Measurements from ENCODE around the gene FAM118B.

The FAM118B gene

GRCh38 chr11:126211236-126212088 lies at the start of gene FAM118B, which contains the start of gene RPUSD4:
FAM118B (plus strand) TSS chr11:126211782; CDS start chr11:126235002, 23,220 bp downstream.
RPUSD4 (minus strand) TSS chr11:126211650; CDS start chr11:126211638, 12 bp downstream.
- Mint-ChIP-seq H3K9me3 (no peaks in the 10 kb centered on the region), H3K27me3 (no peaks in the 10 kb centered on the region), H3K4me3 (peak within 1 kb of the TSS; percentile 94), H3K36me3 (ENCODE audit: low read depth) (peaks cover 33% of the 10 kb centered on the region), H3K27ac (peak within 1 kb of the TSS; percentile 94), H3K4me1 (ENCODE audit: low read depth) (peaks cover 60% of the 10 kb centered on the region)

GRCh38 chr11:126162306-126163030 lies 49.1 kb upstream of the FAM118B start:
- Mint-ChIP-seq H3K4me1 (ENCODE audit: low read depth) (no peaks in the 10 kb centered on the region), H3K9me3 (no peaks in the 10 kb centered on the region), H3K27me3 (no peaks in the 10 kb centered on the region), H3K4me3 (no peak overlapping the region), H3K36me3 (ENCODE audit: low read depth) (no peaks in the 10 kb centered on the region), H3K27ac (no peak overlapping the region)

GRCh38 chr11:126163074-126163700 lies 48.4 kb upstream of the FAM118B start:
- Mint-ChIP-seq H3K9me3 (no peaks in the 10 kb centered on the region), H3K4me3 (no peak overlapping the region), H3K27ac (no peak overlapping the region), H3K4me1 (ENCODE audit: low read depth) (no peaks in the 10 kb centered on the region), H3K27me3 (no peaks in the 10 kb centered on the region), H3K36me3 (ENCODE audit: low read depth) (no peaks in the 10 kb centered on the region)

DNA sequence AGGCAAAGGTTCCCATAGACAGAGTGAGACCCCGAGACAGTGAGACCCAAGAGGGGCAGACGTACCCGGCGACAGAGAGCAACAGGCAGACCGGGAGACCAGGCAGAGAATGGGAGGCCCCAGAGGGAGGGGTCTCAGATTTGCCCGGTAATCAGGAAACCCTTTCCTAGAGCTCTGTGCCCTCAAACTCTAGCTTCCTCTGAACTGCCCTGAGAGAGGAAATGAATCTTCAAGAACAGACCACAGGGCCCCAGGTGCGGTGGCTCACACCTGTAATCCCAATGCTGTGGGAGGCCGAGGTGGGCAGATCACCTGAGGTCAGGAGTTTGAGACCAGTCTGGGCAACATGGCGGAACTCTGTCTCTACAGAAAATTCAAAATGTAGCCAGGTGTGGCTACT lies 47.8 kb upstream of the FAM118B start:
- Mint-ChIP-seq H3K27ac (no peak overlapping the region), H3K9me3 (no peaks in the 10 kb centered on the region), H3K4me3 (no peak overlapping the region), H3K4me1 (ENCODE audit: low read depth) (no peaks in the 10 kb centered on the region), H3K36me3 (ENCODE audit: low read depth) (no peaks in the 10 kb centered on the region), H3K27me3 (no peaks in the 10 kb centered on the region)

DNA sequence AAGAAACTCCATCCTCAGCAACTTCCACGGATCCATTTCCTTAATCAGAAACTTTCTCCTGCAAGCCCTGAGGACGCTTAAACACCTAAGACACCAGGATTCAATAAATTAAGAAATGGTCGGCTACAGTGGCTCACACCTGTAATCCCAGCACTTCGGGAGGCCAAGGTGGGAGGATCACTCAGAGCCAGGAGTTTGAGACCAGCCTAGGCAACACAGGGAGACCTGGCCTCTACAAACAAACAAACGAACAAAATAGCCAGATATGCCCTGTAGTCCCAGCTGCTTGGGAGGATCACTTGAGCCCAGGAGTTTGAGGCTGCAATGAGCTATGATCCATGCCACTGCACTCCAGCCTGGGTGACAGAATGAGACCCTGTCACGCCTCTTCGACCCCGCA lies 46.8 kb upstream of the FAM118B start:
- no peaks in the 10 kb centered on the region for H3K36me3 Mint-ChIP-seq (ENCODE audit: low read depth)
- no peaks in the 10 kb centered on the region for H3K27me3 Mint-ChIP-seq
- H3K9me3 Mint-ChIP-seq: no peaks in the 10 kb centered on the region
- no peak overlapping the region for H3K27ac Mint-ChIP-seq
- no peaks in the 10 kb centered on the region for H3K4me1 Mint-ChIP-seq (ENCODE audit: low read depth)
- no peak overlapping the region for H3K4me3 Mint-ChIP-seq

DNA sequence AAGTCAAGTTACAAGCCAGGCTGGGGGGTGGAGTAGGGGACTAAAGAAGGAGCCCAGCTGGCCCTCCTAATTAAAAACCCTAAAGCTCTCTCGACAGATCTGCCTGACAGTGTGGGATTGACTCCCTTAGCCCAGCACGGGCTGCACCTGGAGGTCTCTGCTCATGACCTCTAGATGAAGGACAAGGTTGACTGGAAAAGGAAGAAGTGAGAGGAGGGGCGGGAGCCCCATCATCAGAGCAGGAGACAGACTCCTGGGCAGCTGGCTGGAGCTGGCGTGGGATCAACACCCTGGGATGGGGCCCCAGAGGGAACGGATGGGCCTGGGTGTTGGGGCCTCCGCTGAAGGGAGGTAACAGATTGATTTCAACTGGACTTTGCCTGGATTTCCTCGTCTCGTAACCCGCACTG lies 46.3 kb upstream of the FAM118B start:
- Mint-ChIP-seq H3K4me1 (ENCODE audit: low read depth) (no peaks in the 10 kb centered on the region), H3K9me3 (no peaks in the 10 kb centered on the region), H3K4me3 (no peak overlapping the region), H3K27ac (no peak overlapping the region), H3K27me3 (no peaks in the 10 kb centered on the region), H3K36me3 (ENCODE audit: low read depth) (no peaks in the 10 kb centered on the region)

GRCh38 chr11:126165757-126166156 lies 45.8 kb upstream of the FAM118B start:
- H3K36me3 Mint-ChIP-seq (ENCODE audit: low read depth): no peaks in the 10 kb centered on the region
- no peaks in the 10 kb centered on the region for H3K4me1 Mint-ChIP-seq (ENCODE audit: low read depth)
- no peak overlapping the region for H3K4me3 Mint-ChIP-seq
- no peaks in the 10 kb centered on the region for H3K9me3 Mint-ChIP-seq
- H3K27me3 Mint-ChIP-seq: no peaks in the 10 kb centered on the region
- H3K27ac Mint-ChIP-seq: no peak overlapping the region

DNA sequence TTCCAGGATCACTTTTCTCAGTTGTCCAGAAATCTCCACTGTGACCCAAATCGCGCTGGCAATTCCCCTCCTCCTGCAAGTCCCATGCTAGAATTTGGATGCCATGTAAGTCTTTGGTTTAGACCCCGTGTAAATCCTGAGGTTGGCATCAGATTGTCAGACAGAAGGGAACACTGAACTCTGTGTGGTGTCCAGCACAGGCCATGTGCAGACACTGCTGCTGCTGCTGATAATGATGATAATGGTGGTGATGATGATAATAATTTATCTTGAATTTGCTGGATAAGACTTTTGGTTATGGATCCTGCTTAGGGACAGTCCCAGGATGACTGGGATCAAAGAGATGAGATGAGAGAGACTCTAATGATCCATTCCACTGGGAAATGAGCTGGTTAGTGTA lies 45.2 kb upstream of the FAM118B start:
- no peak overlapping the region for H3K27ac Mint-ChIP-seq
- H3K36me3 Mint-ChIP-seq (ENCODE audit: low read depth): no peaks in the 10 kb centered on the region
- no peaks in the 10 kb centered on the region for H3K4me1 Mint-ChIP-seq (ENCODE audit: low read depth)
- no peak overlapping the region for H3K4me3 Mint-ChIP-seq
- H3K27me3 Mint-ChIP-seq: no peaks in the 10 kb centered on the region
- no peaks in the 10 kb centered on the region for H3K9me3 Mint-ChIP-seq

GRCh38 chr11:126167488-126167887 lies 44.1 kb upstream of the FAM118B start:
- Mint-ChIP-seq H3K4me1 (ENCODE audit: low read depth) (no peaks in the 10 kb centered on the region), H3K27me3 (no peaks in the 10 kb centered on the region), H3K4me3 (no peak overlapping the region), H3K27ac (no peak overlapping the region), H3K9me3 (no peaks in the 10 kb centered on the region), H3K36me3 (ENCODE audit: low read depth) (no peaks in the 10 kb centered on the region)

DNA sequence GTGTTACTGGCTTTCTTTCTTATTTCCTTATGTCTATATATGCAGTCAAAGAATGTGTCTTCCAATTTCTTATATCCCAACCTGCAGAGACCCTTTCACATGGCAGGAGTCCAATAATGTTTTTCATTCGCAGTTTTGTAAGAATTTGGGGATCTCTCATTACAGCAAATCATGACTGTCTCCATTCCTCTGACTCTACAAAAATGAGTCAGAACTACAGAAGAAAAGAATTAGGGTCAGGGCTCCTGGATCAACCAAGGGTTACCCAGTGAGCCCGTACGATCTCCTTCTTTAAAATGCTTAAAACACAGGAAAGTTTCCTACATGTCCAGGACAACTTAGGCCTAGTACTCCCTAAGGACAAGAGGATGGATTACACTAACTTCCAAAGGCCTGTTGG lies 42.3 kb upstream of the FAM118B start:
- Mint-ChIP-seq H3K27ac (no peak overlapping the region), H3K27me3 (no peaks in the 10 kb centered on the region), H3K4me3 (no peak overlapping the region), H3K36me3 (ENCODE audit: low read depth) (no peaks in the 10 kb centered on the region), H3K4me1 (ENCODE audit: low read depth) (no peaks in the 10 kb centered on the region), H3K9me3 (no peaks in the 10 kb centered on the region)

DNA sequence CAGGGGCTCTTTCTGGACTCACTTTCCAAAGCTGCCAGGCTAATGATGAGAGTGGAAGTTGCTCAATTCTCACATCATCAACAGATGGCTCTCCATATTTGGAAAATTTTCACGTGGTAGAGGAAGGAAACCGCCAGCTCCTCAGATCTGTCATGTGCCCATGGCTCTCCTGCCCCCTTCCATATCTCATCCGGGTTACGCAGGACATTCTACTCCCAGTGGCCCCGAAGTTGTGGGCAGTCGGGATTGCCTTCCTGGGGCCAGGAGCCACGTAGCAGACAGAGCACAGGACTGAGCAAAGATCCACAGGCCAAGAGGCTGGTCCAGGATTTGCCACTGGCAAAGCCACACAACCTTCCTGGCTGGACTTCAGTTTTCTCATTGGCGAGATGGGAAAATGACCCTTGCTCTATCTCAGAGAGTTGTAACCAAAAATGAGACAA lies 39.0 kb upstream of the FAM118B start:
- Mint-ChIP-seq H3K4me1 (ENCODE audit: low read depth) (no peaks in the 10 kb centered on the region), H3K4me3 (no peak overlapping the region), H3K9me3 (no peaks in the 10 kb centered on the region), H3K36me3 (ENCODE audit: low read depth) (no peaks in the 10 kb centered on the region), H3K27me3 (no peaks in the 10 kb centered on the region), H3K27ac (no peak overlapping the region)

GRCh38 chr11:126173257-126173656 lies 38.3 kb upstream of the FAM118B start:
- no peaks in the 10 kb centered on the region for H3K27me3 Mint-ChIP-seq
- H3K4me3 Mint-ChIP-seq: no peak overlapping the region
- no peaks in the 10 kb centered on the region for H3K9me3 Mint-ChIP-seq
- no peaks in the 10 kb centered on the region for H3K36me3 Mint-ChIP-seq (ENCODE audit: low read depth)
- H3K27ac Mint-ChIP-seq: no peak overlapping the region
- no peaks in the 10 kb centered on the region for H3K4me1 Mint-ChIP-seq (ENCODE audit: low read depth)

DNA sequence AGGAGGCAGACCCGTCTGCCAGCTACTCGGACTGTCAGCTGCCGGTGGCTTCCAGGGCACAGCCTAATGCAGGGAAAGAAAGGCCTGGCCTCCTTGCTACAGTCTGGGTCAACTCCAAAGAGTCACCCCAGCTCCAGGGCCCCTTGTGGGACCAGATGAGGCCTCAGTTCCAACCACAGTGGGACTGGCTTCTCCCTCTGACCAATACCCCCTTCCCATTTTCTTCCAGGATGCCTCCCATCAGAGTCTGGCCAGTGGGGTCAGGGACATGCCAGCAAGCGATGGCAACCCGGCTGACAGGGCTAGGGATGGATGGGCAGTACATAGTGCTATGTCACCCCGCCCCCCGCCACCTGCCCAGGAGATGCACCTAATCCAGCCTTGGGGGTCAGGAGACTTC lies 36.8 kb upstream of the FAM118B start:
- no peak overlapping the region for H3K4me3 Mint-ChIP-seq
- H3K9me3 Mint-ChIP-seq: no peaks in the 10 kb centered on the region
- no peak overlapping the region for H3K27ac Mint-ChIP-seq
- H3K27me3 Mint-ChIP-seq: no peaks in the 10 kb centered on the region
- H3K4me1 Mint-ChIP-seq (ENCODE audit: low read depth): no peaks in the 10 kb centered on the region
- H3K36me3 Mint-ChIP-seq (ENCODE audit: low read depth): no peaks in the 10 kb centered on the region

DNA sequence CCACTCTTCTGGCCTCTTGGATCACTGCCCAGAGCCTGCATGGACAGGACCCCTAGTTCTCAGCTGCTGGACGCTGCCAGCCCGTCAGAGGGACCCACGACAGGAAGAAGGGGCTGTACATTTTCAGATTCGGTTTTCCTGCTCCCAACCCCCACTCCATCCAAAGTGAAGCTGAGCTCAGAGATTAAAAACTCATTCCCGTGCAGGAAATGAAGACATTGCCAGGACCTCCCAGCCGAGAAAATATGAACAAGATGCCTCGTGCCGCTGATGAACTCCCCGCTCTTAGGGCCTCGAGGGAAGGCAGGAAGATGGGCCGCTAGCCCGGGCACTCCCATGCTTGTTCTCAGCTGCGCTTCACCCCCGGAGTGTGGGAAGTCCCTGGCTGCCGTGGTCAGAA lies 36.2 kb upstream of the FAM118B start:
- no peaks in the 10 kb centered on the region for H3K9me3 Mint-ChIP-seq
- no peaks in the 10 kb centered on the region for H3K4me1 Mint-ChIP-seq (ENCODE audit: low read depth)
- H3K27ac Mint-ChIP-seq: no peak overlapping the region
- H3K4me3 Mint-ChIP-seq: no peak overlapping the region
- no peaks in the 10 kb centered on the region for H3K27me3 Mint-ChIP-seq
- no peaks in the 10 kb centered on the region for H3K36me3 Mint-ChIP-seq (ENCODE audit: low read depth)

- no peaks in the 10 kb centered on the region for H3K4me1 Mint-ChIP-seq (ENCODE audit: low read depth)
Measured at GRCh38 chr11:126176853-126177470, 34.6 kb upstream of the FAM118B start.

More at GRCh38 chr11:126176853-126177470, 34.6 kb upstream of the FAM118B start:
- Mint-ChIP-seq H3K36me3 (ENCODE audit: low read depth) (no peaks in the 10 kb centered on the region), H3K9me3 (no peaks in the 10 kb centered on the region), H3K27me3 (no peaks in the 10 kb centered on the region), H3K4me3 (no peak overlapping the region), H3K27ac (no peak overlapping the region)
